ENCODE data around the gene UBE2E2. TPM values are rescaled to one million over a fixed set of nuclear protein-coding genes. Genes with fewer than 3 reads are reported as not detected.

Gene UBE2E2
- total RNA-seq (1 to 10 TPM; 5.0 to 7.6 TPM), total RNA-seq (0.60 to 1.0 reads per million in 2 donors)

DNA sequence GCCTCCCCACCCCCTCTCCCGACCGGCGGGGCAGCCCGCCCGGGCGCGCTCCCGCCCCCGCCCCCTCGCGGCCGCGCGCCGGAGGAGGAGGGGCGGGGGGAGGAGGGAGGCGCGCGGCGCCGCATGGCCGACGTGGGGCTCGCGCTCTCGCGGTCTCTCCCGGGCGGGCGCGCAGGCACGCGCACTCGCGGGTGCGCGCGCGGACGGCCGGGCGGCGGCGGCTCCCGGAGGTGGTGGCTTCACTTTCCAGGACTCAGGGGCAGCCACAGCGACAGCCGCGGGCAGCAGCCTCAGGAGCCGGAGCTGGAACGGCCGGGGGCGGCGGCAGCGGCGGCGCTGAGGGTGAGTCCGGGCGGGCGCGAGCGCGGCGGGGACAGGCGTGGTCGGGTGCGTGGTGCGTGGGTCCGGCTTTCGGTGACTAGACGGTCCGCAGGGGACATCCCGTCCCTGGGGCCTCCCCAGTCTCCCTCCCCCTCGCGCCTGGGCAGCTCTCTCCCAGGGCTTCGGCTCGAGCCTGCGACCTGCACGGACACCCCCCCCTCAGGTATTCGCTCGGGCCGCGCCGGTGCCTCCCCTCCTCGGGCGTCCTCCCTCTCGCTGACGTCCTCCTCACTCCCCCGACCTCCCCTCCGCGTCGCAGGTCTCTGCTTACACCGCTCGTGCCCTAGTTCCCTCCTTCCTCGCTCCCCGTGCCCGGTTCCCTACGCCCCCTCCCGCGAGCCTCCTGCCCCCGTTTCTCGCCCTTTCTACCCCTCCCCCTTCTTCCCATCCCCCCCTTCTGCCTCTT is at the start of gene UBE2E2:
Gene UBE2E2, plus strand, starts transcription at position 407 of the 787 bp plus-strand sequence.
- no peaks in the 10 kb centered on the region for H3K9me3 ChIP-seq (ENCODE audit: control insufficient read depth, low read length, poor library complexity, severe bottlenecking)
- Mint-ChIP-seq H3K36me3 (ENCODE audit: low read depth) (peaks cover 5% of the 10 kb centered on the region), H3K27me3 (peaks cover 24% of the 10 kb centered on the region), H3K4me3 (peak within 1 kb of the TSS; percentile 88), H3K4me1 (peaks cover 15% of the 10 kb centered on the region), H3K27ac (peak within 1 kb of the TSS; percentile 14)
- DNase-seq = peak in 2 of 3 donors; percentile 10 to 21
- peak; percentile 72 for ATAC-seq

- no peak for DNase-seq
- no peaks in the 10 kb centered on the region for H3K4me1 Mint-ChIP-seq
- H3K9me3 ChIP-seq (ENCODE audit: control insufficient read depth, low read length, poor library complexity, severe bottlenecking) = no peaks in the 10 kb centered on the region
- no peak overlapping the region for H3K4me3 Mint-ChIP-seq
- no peaks in the 10 kb centered on the region for H3K36me3 Mint-ChIP-seq (ENCODE audit: low read depth)
- no peak overlapping the region for H3K27ac Mint-ChIP-seq
- no peak for ATAC-seq
- no peaks in the 10 kb centered on the region for H3K27me3 Mint-ChIP-seq
Observed at GRCh38 chr3:23153436-23153835, 49.7 kb upstream of the UBE2E2 start.

- H3K4me3 Mint-ChIP-seq = no peak overlapping the region
- no peaks in the 10 kb centered on the region for H3K9me3 ChIP-seq (ENCODE audit: control insufficient read depth, low read length, poor library complexity, severe bottlenecking)
- DNase-seq (no peak), ATAC-seq (no peak)
- no peaks in the 10 kb centered on the region for H3K27me3 Mint-ChIP-seq
- no peak overlapping the region for H3K27ac Mint-ChIP-seq
- H3K4me1 Mint-ChIP-seq = no peaks in the 10 kb centered on the region
- no peaks in the 10 kb centered on the region for H3K36me3 Mint-ChIP-seq (ENCODE audit: low read depth)
Observed at GRCh38 chr3:23157331-23157730, 45.8 kb upstream of the UBE2E2 start.

GRCh38 chr3:23159929-23160328 is 43.2 kb upstream of the UBE2E2 start:
- H3K27me3 Mint-ChIP-seq = no peaks in the 10 kb centered on the region
- ATAC-seq (no peak), DNase-seq (no peak)
- no peaks in the 10 kb centered on the region for H3K36me3 Mint-ChIP-seq (ENCODE audit: low read depth)
- H3K27ac Mint-ChIP-seq = no peak overlapping the region
- H3K4me1 Mint-ChIP-seq = no peaks in the 10 kb centered on the region
- H3K9me3 ChIP-seq (ENCODE audit: control insufficient read depth, low read length, poor library complexity, severe bottlenecking) = no peaks in the 10 kb centered on the region
- no peak overlapping the region for H3K4me3 Mint-ChIP-seq

- H3K9me3 ChIP-seq (ENCODE audit: control insufficient read depth, low read length, poor library complexity, severe bottlenecking) = no peaks in the 10 kb centered on the region
- Mint-ChIP-seq H3K4me1 (no peaks in the 10 kb centered on the region), H3K27me3 (no peaks in the 10 kb centered on the region), H3K36me3 (ENCODE audit: low read depth) (no peaks in the 10 kb centered on the region), H3K27ac (no peak overlapping the region), H3K4me3 (no peak overlapping the region)
- ATAC-seq (no peak), DNase-seq (no peak)
Observed at GRCh38 chr3:23161308-23161707, 41.8 kb upstream of the UBE2E2 start.

- H3K9me3 ChIP-seq (ENCODE audit: control insufficient read depth, low read length, poor library complexity, severe bottlenecking) = no peaks in the 10 kb centered on the region
- ATAC-seq (no peak), DNase-seq (no peak)
- no peaks in the 10 kb centered on the region for H3K36me3 Mint-ChIP-seq (ENCODE audit: low read depth)
- no peak overlapping the region for H3K27ac Mint-ChIP-seq
- H3K27me3 Mint-ChIP-seq = no peaks in the 10 kb centered on the region
- no peak overlapping the region for H3K4me3 Mint-ChIP-seq
- H3K4me1 Mint-ChIP-seq = no peaks in the 10 kb centered on the region
Observed at GRCh38 chr3:23161896-23162570, 41.1 kb upstream of the UBE2E2 start.

DNA sequence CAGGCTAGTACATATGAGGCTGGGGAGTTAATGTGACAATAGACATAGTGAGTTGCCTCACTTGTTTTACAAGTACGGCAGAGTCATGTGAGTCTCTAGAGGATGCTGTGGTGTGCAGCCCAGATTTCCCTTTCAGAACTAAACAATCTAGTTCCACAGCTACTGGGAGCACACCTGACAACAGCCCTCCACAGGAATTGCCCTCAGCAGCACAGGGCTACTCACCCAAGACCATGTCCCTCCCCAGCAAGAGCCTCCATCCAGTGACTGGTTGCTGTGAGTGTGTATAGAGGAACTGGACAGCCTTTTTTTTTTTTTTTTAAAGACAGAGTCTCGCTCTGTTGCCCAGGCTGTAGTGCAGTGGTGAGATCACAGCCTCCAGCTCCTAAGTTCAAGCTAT is 40.2 kb upstream of the UBE2E2 start:
- DNase-seq (no peak), ATAC-seq (peak; percentile 18)
- H3K9me3 ChIP-seq (ENCODE audit: control insufficient read depth, low read length, poor library complexity, severe bottlenecking) = no peaks in the 10 kb centered on the region
- H3K4me3 Mint-ChIP-seq = no peak overlapping the region
- no peak overlapping the region for H3K27ac Mint-ChIP-seq
- no peaks in the 10 kb centered on the region for H3K4me1 Mint-ChIP-seq
- no peaks in the 10 kb centered on the region for H3K27me3 Mint-ChIP-seq
- H3K36me3 Mint-ChIP-seq (ENCODE audit: low read depth) = no peaks in the 10 kb centered on the region

- H3K9me3 ChIP-seq (ENCODE audit: control insufficient read depth, low read length, poor library complexity, severe bottlenecking) = no peaks in the 10 kb centered on the region
- ATAC-seq (no peak), DNase-seq (no peak)
- Mint-ChIP-seq H3K27ac (no peak overlapping the region), H3K27me3 (no peaks in the 10 kb centered on the region), H3K4me3 (no peak overlapping the region), H3K4me1 (no peaks in the 10 kb centered on the region), H3K36me3 (ENCODE audit: low read depth) (no peaks in the 10 kb centered on the region)
Observed at GRCh38 chr3:23164746-23165145, 38.4 kb upstream of the UBE2E2 start.

DNA sequence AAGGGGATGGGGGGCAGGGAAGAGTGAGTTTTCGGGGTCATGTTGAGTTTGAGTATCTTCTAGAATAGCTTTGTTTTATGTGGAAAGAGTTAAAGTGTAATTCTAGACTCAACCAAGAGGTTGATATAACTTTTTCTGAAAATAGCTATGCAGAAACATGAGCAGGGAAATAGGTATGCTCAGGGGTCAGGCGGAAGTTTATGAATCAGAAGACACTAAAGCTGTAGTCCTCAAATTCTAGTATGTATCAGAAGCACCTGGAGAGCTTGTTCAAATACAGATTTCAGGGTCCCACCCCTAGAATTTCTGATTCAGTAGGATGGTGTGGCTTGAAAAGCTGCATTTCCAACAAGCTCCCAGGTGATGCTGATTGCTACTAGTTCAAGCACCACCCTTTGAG is 37.6 kb upstream of the UBE2E2 start:
- DNase-seq (no peak), ATAC-seq (no peak)
- no peaks in the 10 kb centered on the region for H3K9me3 ChIP-seq (ENCODE audit: control insufficient read depth, low read length, poor library complexity, severe bottlenecking)
- Mint-ChIP-seq H3K27ac (no peak overlapping the region), H3K36me3 (ENCODE audit: low read depth) (no peaks in the 10 kb centered on the region), H3K4me1 (no peaks in the 10 kb centered on the region), H3K4me3 (no peak overlapping the region), H3K27me3 (no peaks in the 10 kb centered on the region)

GRCh38 chr3:23166276-23166675 is 36.9 kb upstream of the UBE2E2 start:
- no peak overlapping the region for H3K4me3 Mint-ChIP-seq
- DNase-seq = no peak
- no peak overlapping the region for H3K27ac Mint-ChIP-seq
- H3K36me3 Mint-ChIP-seq (ENCODE audit: low read depth) = no peaks in the 10 kb centered on the region
- no peak for ATAC-seq
- no peaks in the 10 kb centered on the region for H3K9me3 ChIP-seq (ENCODE audit: control insufficient read depth, low read length, poor library complexity, severe bottlenecking)
- H3K27me3 Mint-ChIP-seq = no peaks in the 10 kb centered on the region
- H3K4me1 Mint-ChIP-seq = no peaks in the 10 kb centered on the region

GRCh38 chr3:23166845-23167244 is 36.3 kb upstream of the UBE2E2 start:
- ATAC-seq = no peak

DNA sequence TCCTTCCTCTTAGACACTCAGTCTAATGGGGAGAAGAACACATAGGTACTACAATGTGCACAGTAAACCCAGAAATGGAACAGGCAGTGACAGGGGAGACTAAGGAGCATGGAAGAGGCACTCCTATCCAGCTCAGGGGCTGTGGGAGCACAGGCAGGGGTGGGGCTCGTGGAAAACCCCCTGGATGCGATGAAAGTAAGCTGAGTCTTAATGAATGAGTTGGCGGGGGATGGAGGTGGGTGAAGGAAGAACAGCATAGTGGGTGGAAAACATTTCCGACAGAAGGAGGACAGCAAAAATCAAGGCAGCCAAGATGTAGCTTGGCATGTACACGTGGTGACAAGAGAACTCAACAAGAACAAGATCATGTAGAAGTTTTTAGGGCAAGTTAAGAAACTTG is 33.6 kb upstream of the UBE2E2 start:
- Mint-ChIP-seq H3K4me3 (no peak overlapping the region), H3K4me1 (no peaks in the 10 kb centered on the region), H3K27ac (no peak overlapping the region), H3K27me3 (no peaks in the 10 kb centered on the region), H3K36me3 (ENCODE audit: low read depth) (no peaks in the 10 kb centered on the region)
- DNase-seq = no peak
- no peaks in the 10 kb centered on the region for H3K9me3 ChIP-seq (ENCODE audit: control insufficient read depth, low read length, poor library complexity, severe bottlenecking)
- ATAC-seq = no peak

More at GRCh38 chr3:23166845-23167244, 36.3 kb upstream of the UBE2E2 start:
- no peaks in the 10 kb centered on the region for H3K9me3 ChIP-seq (ENCODE audit: control insufficient read depth, low read length, poor library complexity, severe bottlenecking)
- Mint-ChIP-seq H3K36me3 (ENCODE audit: low read depth) (no peaks in the 10 kb centered on the region), H3K27me3 (no peaks in the 10 kb centered on the region), H3K4me1 (no peaks in the 10 kb centered on the region), H3K27ac (no peak overlapping the region), H3K4me3 (no peak overlapping the region)
- no peak for DNase-seq

GRCh38 chr3:23170291-23170690 is 32.8 kb upstream of the UBE2E2 start:
- no peak for ATAC-seq
- H3K27ac Mint-ChIP-seq = no peak overlapping the region
- H3K4me3 Mint-ChIP-seq = no peak overlapping the region

GRCh38 chr3:23172059-23172458 is 31.1 kb upstream of the UBE2E2 start:
- ATAC-seq = no peak
- Mint-ChIP-seq H3K4me1 (no peaks in the 10 kb centered on the region), H3K27ac (no peak overlapping the region), H3K4me3 (no peak overlapping the region), H3K27me3 (no peaks in the 10 kb centered on the region), H3K36me3 (ENCODE audit: low read depth) (no peaks in the 10 kb centered on the region)
- no peak for DNase-seq
- H3K9me3 ChIP-seq (ENCODE audit: control insufficient read depth, low read length, poor library complexity, severe bottlenecking) = no peaks in the 10 kb centered on the region

More at GRCh38 chr3:23170291-23170690, 32.8 kb upstream of the UBE2E2 start:
- H3K27me3 Mint-ChIP-seq = no peaks in the 10 kb centered on the region
- H3K9me3 ChIP-seq (ENCODE audit: control insufficient read depth, low read length, poor library complexity, severe bottlenecking) = no peaks in the 10 kb centered on the region
- H3K4me1 Mint-ChIP-seq = no peaks in the 10 kb centered on the region
- DNase-seq = no peak
- no peaks in the 10 kb centered on the region for H3K36me3 Mint-ChIP-seq (ENCODE audit: low read depth)
